HG02885 (cell line): ENCODE data around the gene RASGRP2.

Experiments
- ATAC-seq: cut with Tn5 transposase; IDR thresholded peaks from one replicate; pipeline ENCODE4 v1.9.1; 2021; ENCODE audit warnings: mild to moderate bottlenecking; ENCODE audit not compliant: unreplicated experiment, poor library complexity

The RASGRP2 gene

GRCh38 chr11:64681171-64681570, 62.8 kb downstream of the RASGRP2 start:
- ATAC-seq: no peak

- no peak for ATAC-seq
Observed at GRCh38 chr11:64679846-64680245, 64.1 kb downstream of the RASGRP2 start.

GRCh38 chr11:64677441-64678023, 66.4 kb downstream of the RASGRP2 start:
- ATAC-seq: no peak
